CD4-positive, alpha-beta memory T cell (primary cell): ENCODE data around the gene RIPK1. TPM values are rescaled to one million over a fixed set of nuclear protein-coding genes. Genes with fewer than 3 reads are reported as not detected.
"Not testable (repeated sequence)": the region's sequence is repeated elsewhere in the genome, so short reads cannot be mapped to it uniquely, and the experiment has no call there.

Experiments
- CTCF ChIA-PET: fragments of 350-600 bp; sonication (Branson Sonifier 250); formaldehyde crosslinking; loops from one replicate; lab custom pipeline; 2021; ENCODE audit warnings: inconsistent platforms; ENCODE audit not compliant: partially characterized antibody; lab: Charles Lee
- POLR2A ChIA-PET: fragments of 350-600 bp; sonication (Branson Sonifier 250); formaldehyde crosslinking; loops from one replicate; lab custom pipeline; 2021; ENCODE audit not compliant: partially characterized antibody; lab: Charles Lee
- DNase-seq, 5 donors: peaks; one replicate each; pipeline versions ENCODE4 v3.0.0 to v3.0.0-alpha.2; 2020 to 2022; ENCODE audit warnings: mixed read lengths in 1 of 5
- H3K27ac ChIP-seq: one replicate; pipeline ENCODE4 v1.7.0; 2013; ENCODE audit warnings: low read depth, low read length
- H3K27me3 ChIP-seq: 2 replicates; pipeline ENCODE4 v1.7.0; 2013; ENCODE audit warnings: mild to moderate bottlenecking, low read length, moderate library complexity; ENCODE audit not compliant: insufficient read depth
- H3K36me3 ChIP-seq: 2 replicates; pipeline ENCODE4 v1.7.0; 2013; ENCODE audit warnings: mild to moderate bottlenecking, low read length, moderate library complexity; ENCODE audit not compliant: insufficient read depth
- H3K4me1 ChIP-seq: 2 replicates; pipeline ENCODE4 v1.7.0; 2013; ENCODE audit warnings: mild to moderate bottlenecking, low read length, moderate library complexity; ENCODE audit not compliant: insufficient read depth
- H3K4me3 ChIP-seq, 2 donors: one replicate each; pipeline ENCODE4 v1.7.0; 2013; ENCODE audit warnings: low read length in 2 of 2, mild to moderate bottlenecking in 1 of 2
- H3K9me3 ChIP-seq, 2 donors: one replicate each; pipeline ENCODE4 v1.7.0; 2013; ENCODE audit warnings: low read length in 2 of 2, control low read depth in 1 of 2; ENCODE audit not compliant: control insufficient read depth in 1 of 2
- H3K27ac Mint-ChIP-seq, 7 donors: one replicate each; pipeline ENCODE4 v1.8.0; 2020 to 2021; ENCODE audit warnings: mixed read lengths in 7 of 7, mild to moderate bottlenecking in 6 of 7, inconsistent platforms in 3 of 7, moderate library complexity in 3 of 7
- H3K27me3 Mint-ChIP-seq, 2 donors: one replicate each; pipeline ENCODE4 v1.8.0; 2020 to 2021; ENCODE audit warnings: mixed read lengths in 2 of 2
- H3K36me3 Mint-ChIP-seq, 2 donors: one replicate each; pipeline ENCODE4 v1.8.0; 2020 to 2021; ENCODE audit warnings: mixed read lengths in 2 of 2, inconsistent platforms in 1 of 2, mild to moderate bottlenecking in 1 of 2
- H3K4me1 Mint-ChIP-seq, 4 donors: one replicate each; pipeline ENCODE4 v1.8.0; 2020 to 2021; ENCODE audit warnings: mixed read lengths in 4 of 4, mild to moderate bottlenecking in 1 of 4
- H3K4me3 Mint-ChIP-seq, 8 donors: one replicate each; pipeline ENCODE4 v1.8.0; 2020 to 2021; ENCODE audit warnings: mixed read lengths in 8 of 8, mild to moderate bottlenecking in 7 of 8, moderate library complexity in 6 of 8, inconsistent platforms in 3 of 8
- H3K9me3 Mint-ChIP-seq, 8 donors: one replicate each; pipeline ENCODE4 v1.8.0; 2020 to 2021; ENCODE audit warnings: mixed read lengths in 8 of 8, mild to moderate bottlenecking in 5 of 8, inconsistent platforms in 3 of 8, moderate library complexity in 1 of 8
- intact Hi-C: fragments of 100-400 bp; cut with micrococcal nuclease; formaldehyde crosslinking; loops from one replicate; pipeline ENCODE4 v1.15.1; 2023
- polyA plus RNA-seq, 2 donors: library from polyadenylated mRNA; unstranded; fragments of 300-500 nt; fragmentation: Illumina TruSeq; gene quantifications; one replicate each; pipeline ENCODE4 v1.2.3, GENCODE V29; 2021
- total RNA-seq, 2 experiments: library from RNA; stranded (reverse); gene quantifications; one replicate each; pipeline ENCODE4 v1.2.3, GENCODE V29; 2021

The RIPK1 gene
- total and polyA plus RNA-seq, 4 experiments from 2014 or later: 13.1 to 39.0 (median 34.8) TPM

- H3K36me3 Mint-ChIP-seq: peaks cover 19 to 24% of the 10 kb centered on the region in 2 donors
- H3K27ac Mint-ChIP-seq: peak overlapping the region; percentile 91 to 97 (median 92)
- ChIA-PET CTCF (interaction anchor here (0.7 to 6.5 kb wide), 6 partner anchors 24 to 228 kb away, joined by 3 to 70 read pairs (median 5); partner anchors contain the start of genes NQO2 and RIPK1), POLR2A (interaction anchor here (0.7 to 7.3 kb wide), 15 partner anchors 9 to 997 kb away, joined by 3 to 94 read pairs (median 4); partner anchors contain the start of genes NQO2 and RIPK1)
- H3K4me3 Mint-ChIP-seq: peak overlapping the region; percentile 87 to 97 (median 92)
- intact Hi-C loops: loop anchor here (1.0 kb wide), 4 partner anchors 25 to 259 kb away; partner anchors contain the start of genes BPHL, NQO2 and WRNIP1
- H3K27me3 Mint-ChIP-seq: no peaks in the 10 kb centered on the region
- no peaks in the 10 kb centered on the region for H3K9me3 ChIP-seq
- H3K27ac ChIP-seq: peak overlapping the region; percentile 61
- H3K4me1 ChIP-seq: peaks cover 70% of the 10 kb centered on the region
- H3K27me3 ChIP-seq: no peaks in the 10 kb centered on the region
- H3K4me1 Mint-ChIP-seq: peaks cover 34 to 69% (median 54%) of the 10 kb centered on the region in 4 donors
- H3K4me3 ChIP-seq: peak overlapping the region; percentile 67 to 72
- no peaks in the 10 kb centered on the region for H3K9me3 Mint-ChIP-seq
- DNase-seq: peak; percentile 73 to 91 (median 78)
- H3K36me3 ChIP-seq: no peaks in the 10 kb centered on the region
Measured at GRCh38 chr6:3023663-3024483, 44.4 kb upstream of the RIPK1 start.

DNA sequence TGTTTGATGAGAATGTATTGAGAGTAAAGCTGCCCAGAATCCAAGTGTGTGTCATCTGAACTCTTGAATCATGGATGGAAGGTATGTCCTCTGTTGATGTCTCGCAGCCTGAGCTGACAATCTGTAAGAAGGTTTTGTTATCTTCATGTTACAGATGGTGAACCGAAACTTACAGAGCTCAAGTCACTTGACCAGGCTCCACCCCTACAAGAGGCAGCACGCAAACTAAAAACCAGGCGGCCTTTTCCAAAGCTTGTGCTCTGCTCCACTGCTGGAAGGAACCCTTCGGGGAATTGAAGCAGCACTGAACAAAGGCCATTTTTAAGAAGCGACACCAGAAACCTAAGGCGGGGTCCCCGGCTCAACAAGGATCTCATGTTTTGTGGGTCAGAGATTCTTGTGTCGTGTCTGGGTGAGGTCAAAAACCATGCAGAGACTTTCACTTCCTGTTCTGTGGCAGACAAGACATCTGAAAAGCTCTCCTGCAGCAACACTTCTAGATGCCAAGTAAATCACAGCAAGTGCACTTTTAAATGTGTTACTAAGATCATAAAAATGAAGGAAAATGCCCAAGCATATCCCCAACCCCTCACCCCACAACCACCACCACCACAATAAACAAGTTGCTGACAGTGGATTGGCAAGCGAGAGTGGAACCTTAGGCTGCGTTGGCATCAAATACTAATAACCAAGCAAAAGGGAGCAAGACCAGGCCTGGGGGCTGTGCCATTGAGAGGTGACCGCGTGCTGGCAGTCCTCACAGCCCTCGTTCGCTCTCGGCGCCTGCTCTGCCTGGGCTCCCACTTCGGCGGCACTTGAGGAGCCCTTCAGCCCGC, 41.3 kb upstream of the RIPK1 start:
- POLR2A ChIA-PET: interaction anchor here (0.7 to 7.3 kb wide), 10 partner anchors 11 to 262 kb away, joined by 3 to 94 read pairs (median 6); partner anchors contain the start of genes NQO2, SERPINB1 and WRNIP1
- Mint-ChIP-seq H3K4me3 (peak overlapping the region; percentile 75 to 89 (median 85)), H3K9me3 (no peaks in the 10 kb centered on the region), H3K4me1 (peaks cover 35 to 58% (median 45%) of the 10 kb centered on the region in 4 donors), H3K27ac (peak overlapping the region; percentile 89 to 99 (median 97)), H3K27me3 (peaks cover 0 to 2% of the 10 kb centered on the region in 2 donors), H3K36me3 (peaks cover 4 to 11% of the 10 kb centered on the region in 2 donors)
- Histone ChIP-seq H3K27me3 (no peaks in the 10 kb centered on the region), H3K27ac (peak overlapping the region; percentile 59), H3K4me3 (peak overlapping the region in 1 of 2 donors; percentile 9), H3K36me3 (no peaks in the 10 kb centered on the region), H3K9me3 (no peaks in the 10 kb centered on the region), H3K4me1 (peaks cover 61% of the 10 kb centered on the region)
- peak; percentile 48 to 71 (median 67) for DNase-seq
- intact Hi-C loops: no loop called here
- CTCF ChIA-PET: interaction anchor here (0.9 to 6.5 kb wide), 10 partner anchors 9 to 225 kb away, joined by 3 to 70 read pairs (median 4); partner anchors contain the start of gene NQO2

GRCh38 chr6:3028156-3028555, 40.1 kb upstream of the RIPK1 start:
- H3K36me3 Mint-ChIP-seq, DNase-seq, CTCF ChIA-PET, H3K4me3 ChIP-seq, H3K9me3 Mint-ChIP-seq, H3K27ac ChIP-seq, H3K36me3 ChIP-seq, H3K9me3 ChIP-seq, H3K27me3 ChIP-seq, H3K27me3 Mint-ChIP-seq, intact Hi-C loops: not testable (repeated sequence)
- Mint-ChIP-seq H3K27ac (peak overlapping the region in 5 of 7 donors; percentile 29 to 84 (median 57)), H3K4me1 (peaks cover 30 to 52% (median 39%) of the 10 kb centered on the region in 4 donors), H3K4me3 (peak overlapping the region in 3 of 8 donors; percentile 6 to 13 (median 10))
- POLR2A ChIA-PET: interaction anchor here (1.0 to 7.3 kb wide), 2 partner anchors 25 to 40 kb away, joined by 4 to 83 read pairs; partner anchors contain the start of gene RIPK1
- peaks cover 51% of the 10 kb centered on the region for H3K4me1 ChIP-seq

GRCh38 chr6:3031857-3032640, 36.2 kb upstream of the RIPK1 start:
- H3K36me3 Mint-ChIP-seq: no peaks in the 10 kb centered on the region
- peak overlapping the region in 1 of 7 donors; percentile 41 for H3K27ac Mint-ChIP-seq
- no peak overlapping the region for H3K27ac ChIP-seq
- peaks cover 4 to 13% (median 5%) of the 10 kb centered on the region in 4 donors for H3K4me1 Mint-ChIP-seq
- peaks cover 0 to 3% (median 0%) of the 10 kb centered on the region in 8 donors for H3K9me3 Mint-ChIP-seq
- ChIA-PET POLR2A (interaction anchor here (2.0 kb wide), 1 partner anchor 22 kb away, joined by 6 read pairs; no protein-coding TSS in a partner anchor), CTCF (interaction anchor here (0.6 to 0.7 kb wide), 2 partner anchors 21 to 186 kb away, joined by 3 read pairs; no protein-coding TSS in a partner anchor)
- H3K27me3 ChIP-seq: no peaks in the 10 kb centered on the region
- intact Hi-C loops: no loop called here
- no peaks in the 10 kb centered on the region for H3K9me3 ChIP-seq
- H3K4me3 ChIP-seq: no peak overlapping the region
- peaks cover 0 to 2% of the 10 kb centered on the region in 2 donors for H3K27me3 Mint-ChIP-seq
- H3K4me1 ChIP-seq: peaks cover 12% of the 10 kb centered on the region
- no peak overlapping the region for H3K4me3 Mint-ChIP-seq
- no peaks in the 10 kb centered on the region for H3K36me3 ChIP-seq
- DNase-seq: no peak

DNA sequence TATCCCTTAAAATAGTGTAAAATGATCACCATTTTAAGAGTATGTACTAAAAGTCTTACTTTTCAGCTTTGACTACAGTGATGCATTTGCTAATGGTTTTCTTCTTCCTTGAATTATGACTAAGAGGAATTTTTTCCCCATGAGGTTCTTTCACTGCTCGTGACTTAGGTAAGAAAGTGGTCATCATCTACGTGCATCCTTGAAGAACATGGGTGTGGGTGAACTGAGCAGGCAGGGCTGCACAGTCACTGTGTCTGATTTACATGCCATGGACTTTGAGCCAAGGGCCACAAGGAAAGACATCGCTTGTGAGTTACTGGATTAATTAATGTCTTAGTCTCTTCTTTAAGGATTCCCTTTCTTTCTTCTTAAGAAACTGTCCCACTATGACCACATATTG, 35.3 kb upstream of the RIPK1 start:
- Mint-ChIP-seq H3K36me3 (no peaks in the 10 kb centered on the region), H3K4me1 (peaks cover 0 to 7% (median 2%) of the 10 kb centered on the region in 4 donors), H3K27me3 (peaks cover 0 to 2% of the 10 kb centered on the region in 2 donors), H3K4me3 (no peak overlapping the region), H3K27ac (no peak overlapping the region), H3K9me3 (peaks cover 0 to 3% (median 0%) of the 10 kb centered on the region in 8 donors)
- no peak overlapping the region for H3K27ac ChIP-seq
- H3K4me3 ChIP-seq: no peak overlapping the region
- no peaks in the 10 kb centered on the region for H3K27me3 ChIP-seq
- DNase-seq: no peak
- intact Hi-C loops: no loop called here
- POLR2A ChIA-PET: interaction anchor here (2.0 kb wide), 1 partner anchor 21 kb away, joined by 6 read pairs; no protein-coding TSS in a partner anchor
- peaks cover 7% of the 10 kb centered on the region for H3K4me1 ChIP-seq
- CTCF ChIA-PET: no interaction called here
- no peaks in the 10 kb centered on the region for H3K36me3 ChIP-seq
- H3K9me3 ChIP-seq: no peaks in the 10 kb centered on the region

DNA sequence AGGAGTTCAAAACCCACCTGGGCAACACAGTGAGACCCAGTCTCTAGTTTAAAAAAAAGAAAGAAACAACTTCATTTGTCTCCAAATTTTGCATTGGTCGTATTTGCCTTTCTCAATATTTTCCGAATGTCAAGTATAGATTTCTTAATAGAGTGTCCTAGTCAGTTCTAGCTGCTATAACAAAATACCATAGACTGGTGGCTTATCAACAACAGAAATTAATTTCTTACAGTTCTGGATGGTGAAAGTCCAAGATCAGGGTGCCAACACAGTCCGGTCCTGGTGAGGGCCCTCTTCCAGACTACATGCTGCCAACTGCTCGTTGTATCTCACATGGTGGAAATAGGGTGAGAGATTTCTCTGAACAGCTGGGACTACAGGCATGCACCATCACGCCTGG, 34.6 kb upstream of the RIPK1 start:
- no peak overlapping the region for H3K27ac ChIP-seq
- H3K27me3 ChIP-seq: no peaks in the 10 kb centered on the region
- DNase-seq: no peak
- H3K27me3 Mint-ChIP-seq: peaks cover 0 to 2% of the 10 kb centered on the region in 2 donors
- POLR2A ChIA-PET: interaction anchor here (0.6 kb wide), 1 partner anchor 193 kb away, joined by 3 read pairs; no protein-coding TSS in a partner anchor
- peaks cover 0 to 3% (median 0%) of the 10 kb centered on the region in 8 donors for H3K9me3 Mint-ChIP-seq
- CTCF ChIA-PET: no interaction called here
- no peaks in the 10 kb centered on the region for H3K36me3 Mint-ChIP-seq
- H3K4me3 ChIP-seq: no peak overlapping the region
- no peaks in the 10 kb centered on the region for H3K36me3 ChIP-seq
- H3K4me3 Mint-ChIP-seq: no peak overlapping the region
- intact Hi-C loops: no loop called here
- no peak overlapping the region for H3K27ac Mint-ChIP-seq
- H3K4me1 ChIP-seq: peaks cover 1% of the 10 kb centered on the region
- no peaks in the 10 kb centered on the region for H3K9me3 ChIP-seq
- H3K4me1 Mint-ChIP-seq: peaks cover 0 to 1% (median under 1%) of the 10 kb centered on the region in 4 donors
